ENCODE results near the gene USP6NL.

DNA sequence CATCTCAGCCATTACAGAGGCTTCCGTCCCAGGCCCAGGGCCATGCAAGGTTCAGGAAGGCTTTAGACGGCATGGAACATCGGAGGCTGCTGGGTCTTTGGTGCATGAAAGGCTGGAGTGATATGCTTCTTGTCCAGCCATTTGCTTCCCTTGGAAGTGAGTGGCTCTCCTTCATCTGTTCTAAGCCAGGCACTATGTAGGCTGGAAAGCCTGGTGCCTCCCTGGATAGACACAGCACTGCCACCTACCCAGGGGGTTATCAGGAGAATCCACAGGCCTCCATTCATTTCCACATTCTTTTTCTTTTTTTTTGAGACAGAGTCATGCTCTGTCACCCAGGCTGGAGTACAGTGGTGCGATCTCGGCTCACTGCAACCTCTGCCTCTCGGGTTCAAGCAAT lies 31.6 kb upstream of the USP6NL start:
- TF ChIP-seq L3MBTL2 (conservative IDR thresholded peaks at IDR 0.05) (no peak), FOXA1 (IDR thresholded peaks at IDR 0.05) (no peak), SUZ12 (IDR thresholded peaks at IDR 0.05) (no peak)
